Measurements from ENCODE around the gene MRPS14. TPM values are rescaled to one million over a fixed set of nuclear protein-coding genes. Genes with fewer than 3 reads are reported as not detected.

MRPS14 gene
- total RNA-seq, 2 donors from 2014 or later = 30.3 to 30.9 TPM

DNA sequence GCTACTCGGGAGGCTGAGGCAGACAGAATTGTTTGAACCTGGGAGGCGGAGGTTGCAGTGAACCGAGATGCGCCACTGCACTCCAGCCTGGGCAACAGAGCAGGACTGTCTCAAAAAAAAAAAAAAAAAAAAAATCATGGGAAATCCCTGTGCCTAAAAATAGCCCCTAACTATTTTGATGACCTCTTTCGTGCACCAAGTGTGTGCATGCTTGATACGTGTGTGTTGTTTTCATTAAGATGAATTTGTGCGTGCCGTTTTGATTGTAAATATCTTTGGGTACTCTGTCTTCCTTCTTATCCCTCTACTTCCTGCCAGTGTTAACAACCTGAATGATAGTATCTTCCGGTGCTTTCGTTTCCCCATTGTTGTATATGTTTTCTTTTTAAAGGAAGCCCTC, 13.7 kb downstream of the MRPS14 start:
- no peaks in the 10 kb centered on the region for H3K27me3 Mint-ChIP-seq (ENCODE audit: insufficient read depth)
- Histone ChIP-seq H3K9ac (ENCODE audit: extremely low read depth, low read length, poor library complexity, severe bottlenecking) (no peak overlapping the region), H3K4me1 (ENCODE audit: control insufficient read depth, insufficient read depth, low read length) (no peaks in the 10 kb centered on the region), H3K27ac (ENCODE audit: low read depth, low read length) (no peak overlapping the region), H3K27me3 (ENCODE audit: control insufficient read depth, insufficient read depth, low read length, poor library complexity, severe bottlenecking) (no peaks in the 10 kb centered on the region), H3K9me3 (ENCODE audit: control insufficient read depth, low read length) (no peaks in the 10 kb centered on the region), H3K4me3 (ENCODE audit: low read length) (no peak overlapping the region), H3K36me3 (ENCODE audit: control insufficient read depth, insufficient read depth, low read length) (peaks cover 96% of the 10 kb centered on the region)
- no peak for DNase-seq
- peaks cover 70% of the 10 kb centered on the region for H3K36me3 Mint-ChIP-seq (ENCODE audit: low read depth)
- no peaks in the 10 kb centered on the region for H3K9me3 Mint-ChIP-seq
- H3K27ac Mint-ChIP-seq = peak overlapping the region; percentile 43
- H3K4me3 Mint-ChIP-seq = no peak overlapping the region
- no peak for TF ChIP-seq CTCF (conservative IDR thresholded peaks at IDR 0.05)
- H3K4me1 Mint-ChIP-seq = peaks cover 6% of the 10 kb centered on the region
- WGBS, 2 experiments (ENCODE audit: insufficient coverage in 1 of 2, insufficient read length in 1 of 2) = 96 to 100% methylated on average over 7 to 10 of the region's 10 CpGs

DNA sequence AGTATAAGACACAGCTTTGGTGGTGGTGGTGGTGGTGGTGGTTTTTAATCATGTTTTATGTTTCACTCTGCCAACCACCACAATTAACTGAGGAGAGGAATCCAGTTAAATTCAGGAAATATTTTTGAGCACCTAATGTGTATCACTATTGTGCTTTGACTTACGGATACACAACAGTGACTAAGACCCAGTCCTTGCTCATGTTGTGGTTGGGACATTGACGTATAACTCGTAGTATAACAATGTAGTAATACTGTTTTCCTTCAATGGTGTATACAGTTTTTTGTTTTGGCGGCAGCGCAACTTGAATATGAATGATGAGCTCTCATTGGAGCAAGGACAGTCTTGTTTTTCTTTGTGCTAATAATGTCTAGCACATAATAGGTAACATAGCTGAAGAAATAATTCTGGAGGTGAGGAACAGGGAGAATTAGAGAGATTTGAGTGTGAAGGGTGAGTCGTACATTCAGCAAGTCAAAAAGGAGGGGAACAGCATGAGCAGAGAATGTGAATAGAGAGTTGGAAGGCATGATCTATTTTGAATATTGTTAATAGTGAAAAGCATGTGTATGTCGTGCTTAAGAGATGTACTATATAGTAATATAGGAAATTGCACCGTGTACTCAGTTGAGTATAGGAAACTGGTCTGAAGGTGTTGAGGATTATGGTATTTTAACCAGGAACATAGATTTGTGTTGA, 18.0 kb downstream of the MRPS14 start:
- Mint-ChIP-seq H3K9me3 (no peaks in the 10 kb centered on the region), H3K27ac (no peak overlapping the region)

GRCh38 chr1:175003521-175003920, 19.7 kb downstream of the MRPS14 start:
- peak overlapping the region; percentile 62 for H3K27ac Mint-ChIP-seq
- no peak for TF ChIP-seq CTCF (conservative IDR thresholded peaks at IDR 0.05)
- Histone ChIP-seq H3K4me1 (ENCODE audit: control insufficient read depth, insufficient read depth, low read length) (no peaks in the 10 kb centered on the region), H3K9me3 (ENCODE audit: control insufficient read depth, low read length) (no peaks in the 10 kb centered on the region), H3K27me3 (ENCODE audit: control insufficient read depth, insufficient read depth, low read length, poor library complexity, severe bottlenecking) (no peaks in the 10 kb centered on the region), H3K9ac (ENCODE audit: extremely low read depth, low read length, poor library complexity, severe bottlenecking) (no peak overlapping the region), H3K4me3 (ENCODE audit: low read length) (peak overlapping the region; percentile 22), H3K27ac (ENCODE audit: low read depth, low read length) (no peak overlapping the region), H3K36me3 (ENCODE audit: control insufficient read depth, insufficient read depth, low read length) (peaks cover 41% of the 10 kb centered on the region)
- DNase-seq = no peak
- WGBS, 2 experiments (ENCODE audit: insufficient coverage in 1 of 2, insufficient read length in 1 of 2) = 90 to 92% methylated on average over 1 to 2 of the region's 2 CpGs
- no peaks in the 10 kb centered on the region for H3K9me3 Mint-ChIP-seq
- H3K4me1 Mint-ChIP-seq = peaks cover 21% of the 10 kb centered on the region
- no peaks in the 10 kb centered on the region for H3K27me3 Mint-ChIP-seq (ENCODE audit: insufficient read depth)
- peaks cover 31% of the 10 kb centered on the region for H3K36me3 Mint-ChIP-seq (ENCODE audit: low read depth)
- H3K4me3 Mint-ChIP-seq = no peak overlapping the region

More for the DNA sequence above, 18.0 kb downstream of the MRPS14 start:
- Histone ChIP-seq H3K9ac (ENCODE audit: extremely low read depth, low read length, poor library complexity, severe bottlenecking) (no peak overlapping the region), H3K36me3 (ENCODE audit: control insufficient read depth, insufficient read depth, low read length) (peaks cover 57% of the 10 kb centered on the region), H3K4me3 (ENCODE audit: low read length) (no peak overlapping the region), H3K27me3 (ENCODE audit: control insufficient read depth, insufficient read depth, low read length, poor library complexity, severe bottlenecking) (no peaks in the 10 kb centered on the region), H3K27ac (ENCODE audit: low read depth, low read length) (no peak overlapping the region), H3K9me3 (ENCODE audit: control insufficient read depth, low read length) (no peaks in the 10 kb centered on the region), H3K4me1 (ENCODE audit: control insufficient read depth, insufficient read depth, low read length) (no peaks in the 10 kb centered on the region)
- no peak overlapping the region for H3K4me3 Mint-ChIP-seq
- DNase-seq = no peak
- WGBS, 2 experiments (ENCODE audit: insufficient coverage in 1 of 2, insufficient read length in 1 of 2) = 96 to 97% methylated on average over 6 to 8 of the region's 8 CpGs
- H3K36me3 Mint-ChIP-seq (ENCODE audit: low read depth) = peaks cover 42% of the 10 kb centered on the region
- H3K27me3 Mint-ChIP-seq (ENCODE audit: insufficient read depth) = no peaks in the 10 kb centered on the region
- peaks cover 23% of the 10 kb centered on the region for H3K4me1 Mint-ChIP-seq
- TF ChIP-seq CTCF (conservative IDR thresholded peaks at IDR 0.05) = no peak
